Kidney capillary endothelial cell (primary cell): Measurements from ENCODE around the gene PLEKHD1.
A peak's percentile ranks its signal among the peaks of the same experiment; 100 is the strongest.
"Not testable (repeated sequence)": the region's sequence is repeated elsewhere in the genome, so short reads cannot be mapped to it uniquely, and the experiment has no call there.

Source experiments
- DNase-seq: peaks from one replicate; pipeline ENCODE4 v3.0.0-alpha.2; 2018; ENCODE audit warnings: low spot score

Gene PLEKHD1

GRCh38 chr14:69484444-69485314, at the start of gene PLEKHD1:
TSS of gene PLEKHD1 (plus strand) at chr14:69484728. CDS start at chr14:69484966, 238 bp downstream.
- no peak for DNase-seq

DNA sequence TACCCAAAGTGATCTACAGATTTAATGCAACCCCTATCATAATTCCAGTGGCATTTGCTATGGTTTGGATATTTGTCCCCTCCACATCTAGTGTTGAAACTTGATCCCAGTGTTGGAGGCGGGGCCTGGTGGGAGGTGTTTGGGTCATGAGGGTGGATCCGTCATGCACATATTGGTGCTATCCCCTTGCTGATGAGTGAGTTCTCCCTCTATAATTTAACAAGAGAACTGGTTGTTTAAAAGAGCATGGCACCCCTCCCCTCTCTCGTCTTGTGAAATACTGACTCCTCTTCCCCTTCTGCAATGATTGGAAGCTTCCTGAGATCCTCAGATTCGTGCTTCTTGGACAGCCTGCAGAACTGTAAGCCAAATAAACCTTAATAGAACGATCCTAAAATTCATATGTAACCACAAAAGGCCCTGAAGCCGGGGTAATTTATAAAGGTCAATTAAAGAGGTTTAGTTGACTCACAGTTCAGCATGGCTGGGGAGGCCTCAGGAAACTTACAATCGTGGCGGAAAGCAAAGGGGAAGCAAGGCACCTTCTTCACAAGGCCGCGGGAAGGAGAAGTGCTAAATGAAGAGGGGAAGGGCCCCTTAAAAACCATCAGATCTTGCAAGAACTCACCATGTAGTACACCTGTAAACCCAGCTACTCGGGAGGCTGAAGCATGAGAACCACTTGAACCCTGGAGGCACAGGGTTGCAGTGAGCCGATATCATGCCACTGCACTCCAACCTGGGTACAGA, 44.8 kb upstream of the PLEKHD1 start:
- no peak for DNase-seq

DNA sequence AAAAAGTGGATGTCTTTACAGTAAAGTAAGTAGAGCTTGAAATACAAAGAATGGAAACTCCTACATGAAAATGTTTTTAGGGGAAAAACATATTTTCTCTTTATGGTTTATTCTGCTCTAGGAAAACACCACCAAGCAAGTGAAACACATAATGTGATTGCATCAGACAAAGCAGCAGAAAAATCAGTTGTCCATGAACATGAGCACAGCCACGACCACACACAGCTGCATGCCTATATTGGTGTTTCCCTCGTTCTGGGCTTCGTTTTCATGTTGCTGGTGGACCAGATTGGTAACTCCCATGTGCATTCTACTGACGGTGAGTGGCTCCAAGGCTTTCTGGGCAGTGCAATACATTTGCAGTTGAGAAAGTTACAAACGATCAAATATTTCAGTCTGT, 42.6 kb upstream of the PLEKHD1 start:
- no peak for DNase-seq

DNA sequence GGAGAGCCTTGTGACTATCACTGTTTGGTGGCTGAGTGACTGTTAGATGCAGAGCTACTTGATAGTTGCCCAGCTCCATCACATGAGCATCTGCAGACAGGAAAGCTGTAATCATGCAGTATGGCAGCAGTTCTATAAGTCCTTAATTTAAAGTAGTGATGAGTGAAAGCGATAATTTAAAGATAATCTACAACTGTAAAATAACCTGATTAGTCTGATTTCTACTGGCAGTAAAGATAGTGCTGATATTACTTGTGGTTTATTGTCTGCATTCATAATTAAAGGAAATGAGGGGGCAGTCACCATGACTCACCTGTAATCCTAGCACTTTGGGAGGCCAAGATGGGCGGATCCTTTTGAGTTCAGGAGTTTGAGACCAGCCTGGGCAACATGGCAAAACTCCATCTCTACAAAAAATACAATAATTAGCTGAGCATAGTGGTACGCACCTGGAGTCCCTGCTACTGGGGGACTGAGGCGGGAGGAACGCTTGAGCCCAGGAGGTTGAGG, 41.2 kb upstream of the PLEKHD1 start:
- DNase-seq = no peak

DNA sequence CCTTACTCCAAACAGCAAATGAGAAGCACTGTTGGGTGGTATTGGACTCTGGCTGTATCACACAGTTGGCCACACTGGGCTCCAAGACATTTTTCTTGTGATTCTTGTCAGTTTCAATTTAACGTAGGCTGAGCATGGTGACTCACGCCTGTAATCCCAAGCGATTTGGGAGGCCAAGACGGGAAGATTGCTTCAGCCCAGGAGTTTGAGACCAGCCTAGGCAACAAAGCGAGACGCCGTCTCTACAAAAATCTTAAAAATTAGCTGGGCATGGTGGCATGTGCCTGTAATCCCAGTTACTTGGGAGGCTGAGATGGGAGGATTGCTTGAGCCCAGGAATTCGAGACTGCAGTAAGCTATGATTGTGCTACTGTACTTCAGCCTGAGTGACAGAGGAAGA, 35.3 kb upstream of the PLEKHD1 start:
- DNase-seq = no peak

GRCh38 chr14:69451941-69452340, 32.6 kb upstream of the PLEKHD1 start:
- DNase-seq = no peak

- no peak for DNase-seq
Measured at GRCh38 chr14:69458350-69458749, 26.2 kb upstream of the PLEKHD1 start.

DNA sequence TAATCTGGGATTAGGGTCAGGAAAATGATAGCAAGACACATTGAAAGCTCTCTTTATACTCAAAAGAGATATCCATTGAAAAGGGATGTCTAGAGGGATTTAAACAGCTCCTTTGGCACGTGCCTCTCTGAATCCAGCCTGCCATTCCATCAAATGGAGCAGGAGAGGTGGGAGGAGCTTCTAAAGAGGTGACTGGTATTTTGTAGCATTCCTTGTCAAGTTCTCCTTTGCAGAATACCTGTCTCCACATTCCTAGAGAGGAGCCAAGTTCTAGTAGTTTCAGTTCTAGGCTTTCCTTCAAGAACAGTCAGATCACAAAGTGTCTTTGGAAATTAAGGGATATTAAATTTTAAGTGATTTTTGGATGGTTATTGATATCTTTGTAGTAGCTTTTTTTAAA, 25.4 kb upstream of the PLEKHD1 start:
- no peak for DNase-seq

DNA sequence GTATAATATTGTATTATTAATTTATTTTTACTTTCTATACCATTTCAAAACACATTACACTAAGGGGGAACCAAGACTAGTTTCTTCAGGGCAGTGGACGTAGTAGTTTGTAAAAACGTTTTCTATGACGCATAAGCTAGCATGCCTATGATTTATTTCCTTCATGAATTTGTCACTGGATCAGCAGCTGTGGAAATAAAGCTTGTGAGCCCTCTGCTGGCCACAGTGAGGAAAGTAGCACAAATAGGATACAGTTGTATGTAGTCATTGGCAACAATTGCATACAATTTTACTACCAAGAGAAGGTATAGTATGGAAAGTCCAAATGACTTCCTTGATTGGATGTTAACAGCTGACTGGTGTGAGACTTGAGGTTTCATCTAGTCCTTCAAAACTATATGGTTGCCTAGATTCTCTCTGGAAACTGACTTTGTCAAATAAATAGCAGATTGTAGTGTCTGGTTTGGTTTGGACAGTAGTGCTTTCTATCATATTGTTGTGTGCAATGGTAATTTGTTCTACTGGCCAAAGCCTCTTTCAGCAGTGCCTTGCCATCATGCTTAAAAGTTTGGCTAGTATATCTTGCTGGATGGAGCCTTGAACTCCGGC, 24.3 kb upstream of the PLEKHD1 start:
- DNase-seq = peak; percentile 91

- no peak for DNase-seq
Measured at GRCh38 chr14:69464379-69464778, 20.1 kb upstream of the PLEKHD1 start.

DNA sequence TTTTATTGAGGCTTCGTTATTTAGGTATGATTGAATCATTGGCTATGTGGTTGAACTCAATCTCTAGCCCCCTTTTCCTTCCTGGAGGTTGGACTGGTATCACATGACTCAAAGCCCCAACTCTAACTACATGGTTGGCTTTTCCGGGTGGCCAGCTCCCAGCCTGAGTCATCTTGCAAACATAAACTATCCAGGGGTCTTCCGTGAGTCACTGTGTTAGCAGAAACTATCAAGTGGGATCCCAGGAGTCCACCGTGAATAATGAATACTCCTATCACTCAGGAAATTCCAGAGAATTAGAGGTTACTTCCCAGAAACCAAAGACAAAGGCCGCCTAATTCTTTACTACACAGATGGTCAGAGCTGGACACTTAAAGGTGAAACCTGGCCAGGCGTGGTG, 19.7 kb upstream of the PLEKHD1 start:
- peak; percentile 67 for DNase-seq

DNA sequence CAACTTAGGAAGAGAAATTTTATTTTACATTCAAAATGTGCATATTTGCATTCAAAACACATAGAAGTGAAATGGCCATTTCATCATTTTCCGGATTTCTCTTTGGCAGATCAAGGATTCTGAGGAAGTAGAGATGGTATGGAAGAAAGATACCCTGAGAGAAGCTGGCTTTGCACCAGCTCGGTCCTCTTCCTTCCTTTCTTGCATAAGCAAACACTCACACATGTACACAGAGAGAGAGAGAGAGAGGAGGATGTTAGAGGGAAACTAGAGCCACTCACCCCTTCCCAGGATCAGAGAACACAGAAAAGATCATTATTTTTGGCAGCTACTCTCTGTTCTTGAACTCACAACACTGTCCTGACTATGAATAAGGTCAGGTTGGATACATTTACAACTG, 15.6 kb upstream of the PLEKHD1 start:
- no peak for DNase-seq

DNA sequence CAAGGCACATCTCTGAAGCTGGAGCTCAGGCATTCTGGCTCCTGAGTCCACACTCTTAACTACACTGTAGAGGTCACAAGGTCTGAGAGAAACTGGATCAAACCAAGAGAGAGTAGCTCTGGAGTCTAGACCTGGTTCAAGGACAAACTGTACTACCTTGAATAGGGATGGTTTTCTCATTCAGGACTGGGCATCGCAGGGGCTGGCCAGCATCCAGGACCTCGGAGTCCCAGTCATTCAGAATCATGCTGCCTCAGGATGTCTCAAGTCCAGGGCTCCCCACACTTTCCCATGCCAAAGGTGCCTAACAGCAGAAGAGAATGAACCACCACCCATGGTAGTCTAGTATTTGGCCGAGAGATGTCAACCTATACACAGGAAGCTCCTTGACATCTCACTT, 13.1 kb upstream of the PLEKHD1 start:
- DNase-seq = no peak

- DNase-seq = no peak
Measured at GRCh38 chr14:69471916-69472315, 12.6 kb upstream of the PLEKHD1 start.

- no peak for DNase-seq
Measured at GRCh38 chr14:69473260-69473659, 11.3 kb upstream of the PLEKHD1 start.

DNA sequence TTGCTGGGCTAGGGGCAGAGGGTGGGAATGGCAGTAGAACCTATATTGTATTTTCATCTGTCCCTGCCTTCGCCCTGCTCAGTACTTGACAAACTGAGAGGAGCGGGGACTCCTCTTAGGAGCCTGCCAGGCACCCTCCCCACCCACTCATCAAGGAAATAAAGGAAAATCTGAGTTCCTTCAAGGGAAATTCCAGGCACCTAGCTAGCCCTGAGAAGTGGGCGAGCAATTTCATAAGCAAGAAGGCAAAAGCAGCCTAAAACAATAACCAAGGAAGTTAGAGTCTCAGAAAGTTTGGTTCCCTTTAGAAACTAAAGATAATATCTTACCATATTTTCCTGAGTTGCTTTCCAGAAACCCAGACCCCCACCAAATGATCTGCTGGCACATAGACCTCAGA, 10.6 kb upstream of the PLEKHD1 start:
- no peak for DNase-seq

DNA sequence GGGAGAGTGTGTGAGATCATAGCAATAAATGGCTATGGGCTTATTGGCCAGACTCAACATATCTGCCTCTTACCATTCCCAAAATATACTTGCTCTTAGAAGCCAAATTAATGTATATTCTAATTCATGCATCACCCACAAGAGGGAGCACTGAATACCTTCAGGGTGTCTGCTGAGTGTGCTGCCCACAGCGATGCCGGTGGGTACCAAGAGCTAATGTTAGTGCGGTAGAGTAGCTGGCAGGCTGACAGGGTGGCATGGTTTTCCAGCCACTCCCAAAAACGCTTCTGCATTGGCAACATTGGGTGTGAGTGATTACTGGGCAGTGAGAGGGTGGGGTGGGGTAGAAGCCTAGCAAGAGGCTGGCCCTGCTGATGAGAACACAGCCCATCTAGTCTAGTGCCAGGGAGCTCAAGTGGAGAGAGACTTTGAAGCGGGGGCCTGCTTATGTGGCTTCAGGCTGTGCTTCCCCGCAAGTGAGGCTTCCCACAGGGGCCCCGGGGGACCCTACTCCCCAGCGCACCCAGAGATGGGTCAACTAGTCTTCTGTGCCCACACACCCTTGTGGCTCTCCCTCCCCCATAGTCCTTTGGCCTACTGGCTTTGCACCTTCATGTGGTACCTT, 9.2 kb upstream of the PLEKHD1 start:
- no peak for DNase-seq

- not testable (repeated sequence) for DNase-seq
Measured at GRCh38 chr14:69476824-69477450, 7.6 kb upstream of the PLEKHD1 start.

- DNase-seq = not testable (repeated sequence)
Measured at GRCh38 chr14:69478055-69478454, 6.5 kb upstream of the PLEKHD1 start.

DNA sequence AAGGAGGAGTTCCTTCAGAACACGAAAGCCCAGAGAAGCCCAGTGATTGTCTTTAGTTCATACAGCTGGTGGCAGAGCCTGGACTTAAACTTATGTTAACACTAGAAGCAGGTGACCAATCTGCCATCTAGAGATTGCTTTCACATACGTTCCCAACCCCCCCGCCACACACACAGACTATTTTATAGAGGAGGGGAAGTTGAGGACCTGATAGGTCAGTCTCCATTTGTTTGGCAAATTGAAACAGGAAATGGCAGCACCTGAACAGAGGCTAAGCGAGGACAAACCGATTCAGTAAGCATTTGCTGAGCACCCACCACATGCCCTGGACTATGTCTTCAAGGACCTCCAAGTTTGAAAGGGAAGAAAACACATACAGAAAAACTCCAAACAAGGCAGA, 4.8 kb upstream of the PLEKHD1 start:
- DNase-seq = no peak

DNA sequence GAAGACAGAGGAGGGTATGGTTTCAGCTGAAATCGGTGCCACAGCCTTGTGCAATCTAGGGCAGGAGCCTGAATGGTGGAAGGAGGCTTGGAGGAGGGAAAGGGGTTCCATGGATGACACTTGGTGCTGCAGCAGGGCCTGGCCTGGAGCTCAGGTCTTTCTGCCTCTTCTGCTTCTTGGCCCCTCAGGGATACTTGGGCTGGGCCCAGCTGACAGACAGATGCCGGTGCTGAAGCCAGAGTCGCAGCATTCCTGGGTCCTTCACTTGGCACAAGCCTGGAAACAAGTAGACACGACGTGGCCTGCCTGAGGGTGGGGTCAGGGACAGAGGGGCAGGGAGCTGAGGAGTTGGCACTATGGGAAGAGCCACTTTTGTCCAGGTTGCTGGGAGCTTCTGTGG, 4.4 kb upstream of the PLEKHD1 start:
- DNase-seq = no peak
